ENCODE data around the gene RCOR1. TPM values are rescaled to one million over a fixed set of nuclear protein-coding genes. Genes with fewer than 3 reads are reported as not detected.

The RCOR1 gene
- total and polyA plus RNA-seq, 2 experiments from 2014 or later: 9.9 to 30.2 TPM

- Histone ChIP-seq H3K9me3 (ENCODE audit: low read depth) (no peaks in the 10 kb centered on the region), H3K4me3 (no peak overlapping the region), H3K36me3 (replicated peaks; ENCODE audit: insufficient read depth, low read depth) (peaks cover 12% of the 10 kb centered on the region), H3K27me3 (no peaks in the 10 kb centered on the region), H4K20me1 (ENCODE audit: insufficient read depth, poor library complexity, severe bottlenecking) (no peaks in the 10 kb centered on the region), H3K4me2 (no peak overlapping the region), H3K4me1 (ENCODE audit: insufficient read depth) (no peaks in the 10 kb centered on the region), H3K9me2 (replicated peaks; ENCODE audit: insufficient read depth) (no peaks in the 10 kb centered on the region), H2AFZ (no peak overlapping the region), H3K79me2 (peaks cover 5% of the 10 kb centered on the region), H3K27ac (no peak overlapping the region)
- 77% methylated on average over 19 of the region's 19 CpGs for WGBS (ENCODE audit: low lambda C conversion rate, missing lambda C conversion rate)
- no peak for DNase-seq (ENCODE audit: low spot score)
- TF ChIP-seq EZH2phosphoT487 (IDR thresholded peaks at IDR 0.05; ENCODE audit: low read depth, severe bottlenecking, unreplicated experiment) (no peak), CTCF (IDR thresholded peaks at IDR 0.05; ENCODE audit: poor library complexity) (no peak), EZH2 (IDR thresholded peaks at IDR 0.05; ENCODE audit: borderline replicate concordance) (no peak)
Observed at GRCh38 chr14:102726191-102726949, 133.9 kb downstream of the RCOR1 start.

GRCh38 chr14:102727336-102728095 is 135.1 kb downstream of the RCOR1 start:
- WGBS (ENCODE audit: low lambda C conversion rate, missing lambda C conversion rate): 84% methylated on average over 9 of the region's 9 CpGs
- Histone ChIP-seq H3K9me2 (replicated peaks; ENCODE audit: insufficient read depth) (no peaks in the 10 kb centered on the region), H4K20me1 (ENCODE audit: insufficient read depth, poor library complexity, severe bottlenecking) (no peaks in the 10 kb centered on the region), H3K36me3 (replicated peaks; ENCODE audit: insufficient read depth, low read depth) (peaks cover 9% of the 10 kb centered on the region), H3K9me3 (ENCODE audit: low read depth) (no peaks in the 10 kb centered on the region), H3K27ac (no peak overlapping the region), H3K4me1 (ENCODE audit: insufficient read depth) (no peaks in the 10 kb centered on the region), H3K4me2 (no peak overlapping the region), H3K27me3 (no peaks in the 10 kb centered on the region), H3K79me2 (peaks cover 5% of the 10 kb centered on the region), H3K4me3 (no peak overlapping the region), H2AFZ (no peak overlapping the region)
- no peak for DNase-seq (ENCODE audit: low spot score)
- TF ChIP-seq EZH2 (IDR thresholded peaks at IDR 0.05; ENCODE audit: borderline replicate concordance) (no peak), EZH2phosphoT487 (IDR thresholded peaks at IDR 0.05; ENCODE audit: low read depth, severe bottlenecking, unreplicated experiment) (no peak), CTCF (IDR thresholded peaks at IDR 0.05; ENCODE audit: poor library complexity) (no peak)

- Histone ChIP-seq H3K27me3 (no peaks in the 10 kb centered on the region), H2AFZ (no peak overlapping the region), H3K27ac (no peak overlapping the region), H3K9me2 (replicated peaks; ENCODE audit: insufficient read depth) (no peaks in the 10 kb centered on the region), H3K4me3 (no peak overlapping the region), H3K36me3 (replicated peaks; ENCODE audit: insufficient read depth, low read depth) (peaks cover 7% of the 10 kb centered on the region), H3K79me2 (peaks cover 5% of the 10 kb centered on the region), H3K9me3 (ENCODE audit: low read depth) (no peaks in the 10 kb centered on the region), H4K20me1 (ENCODE audit: insufficient read depth, poor library complexity, severe bottlenecking) (no peaks in the 10 kb centered on the region), H3K4me1 (ENCODE audit: insufficient read depth) (no peaks in the 10 kb centered on the region), H3K4me2 (no peak overlapping the region)
- no peak for DNase-seq (ENCODE audit: low spot score)
- 82% methylated on average over 6 of the region's 6 CpGs for WGBS (ENCODE audit: low lambda C conversion rate, missing lambda C conversion rate)
- TF ChIP-seq EZH2phosphoT487 (IDR thresholded peaks at IDR 0.05; ENCODE audit: low read depth, severe bottlenecking, unreplicated experiment) (no peak), EZH2 (IDR thresholded peaks at IDR 0.05; ENCODE audit: borderline replicate concordance) (no peak), CTCF (IDR thresholded peaks at IDR 0.05; ENCODE audit: poor library complexity) (no peak)
Observed at GRCh38 chr14:102728501-102728900, 136.1 kb downstream of the RCOR1 start.

Measured in hepatocyte (in vitro differentiated cells).